Adipose tissue (tissue), 3 donors: Measurements from ENCODE around the gene RAB30. TPM values are rescaled to one million over a fixed set of nuclear protein-coding genes. Genes with fewer than 3 reads are reported as not detected.

Source experiments
- H3K27ac ChIP-seq: one replicate; pipeline ENCODE4 v1.5.1; 2013; ENCODE audit warnings: low read depth, low read length
- WGBS, 3 donors: extraction: QIAGEN DNeasy Blood & Tissue Kit; methylation state at CpG; one replicate each; pipeline ENCODE4 v1.1.7; 2013; 5-methylcytosine and 5-hydroxymethylcytosine counted together
- polyA plus RNA-seq, 3 donors: library from polyadenylated mRNA; stranded (reverse); fragments of 200-250 nt; gene quantifications; one replicate each; pipeline ENCODE4 v1.2.3, GENCODE V29; 2013
- donor health status: healthy with polysubstance abuse.
- donor health status: Bipolar disorder and iron deficiency.
- donor health status: healthy.

The RAB30 gene
- polyA plus RNA-seq, 3 donors = 2.1 to 13.1 (median 7.5) TPM

- no peak overlapping the region for H3K27ac ChIP-seq
- 66 to 94% (median 83%) methylated on average over 4 of the region's 4 CpGs for WGBS, 3 donors
These were observed 25.0 kb downstream of the RAB30 start for GRCh38 chr11:83046621-83047172.

DNA sequence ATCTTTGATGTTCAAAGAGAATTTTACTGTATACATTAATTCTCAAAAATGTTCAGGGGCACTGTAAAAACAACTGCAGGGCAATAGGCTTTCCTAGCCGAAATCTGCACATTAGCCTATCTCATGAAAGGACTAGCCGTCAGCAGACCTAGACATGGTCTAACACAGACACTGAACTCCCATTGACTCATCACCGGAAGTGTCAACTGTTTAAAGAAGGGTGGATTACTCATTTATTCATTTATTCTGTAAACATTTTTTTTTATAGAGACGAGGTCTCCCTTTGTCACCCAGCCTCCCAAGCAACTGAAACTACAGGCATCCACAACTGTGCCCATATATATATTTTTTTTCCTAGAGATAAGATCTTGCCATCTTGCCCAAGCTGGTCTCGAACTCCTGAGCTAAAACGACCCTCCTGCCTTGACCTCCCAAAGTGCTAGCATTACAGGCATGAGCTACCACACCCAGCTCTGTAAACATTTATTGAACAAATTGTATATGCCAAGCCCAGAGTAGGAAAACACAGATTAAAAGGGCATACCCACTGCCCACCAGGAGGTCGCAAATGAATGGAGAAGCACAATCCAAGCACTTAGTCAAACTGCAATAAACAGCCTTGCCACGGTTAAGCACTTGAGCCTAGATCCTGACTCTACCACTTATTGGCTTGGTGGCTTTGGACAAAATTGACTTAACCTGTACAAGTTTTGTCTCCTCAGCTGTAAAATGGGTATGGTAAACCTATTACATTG, 26.6 kb downstream of the RAB30 start:
- no peak overlapping the region for H3K27ac ChIP-seq
- 80 to 89% (median 83%) methylated on average over 8 of the region's 8 CpGs for WGBS, 3 donors

DNA sequence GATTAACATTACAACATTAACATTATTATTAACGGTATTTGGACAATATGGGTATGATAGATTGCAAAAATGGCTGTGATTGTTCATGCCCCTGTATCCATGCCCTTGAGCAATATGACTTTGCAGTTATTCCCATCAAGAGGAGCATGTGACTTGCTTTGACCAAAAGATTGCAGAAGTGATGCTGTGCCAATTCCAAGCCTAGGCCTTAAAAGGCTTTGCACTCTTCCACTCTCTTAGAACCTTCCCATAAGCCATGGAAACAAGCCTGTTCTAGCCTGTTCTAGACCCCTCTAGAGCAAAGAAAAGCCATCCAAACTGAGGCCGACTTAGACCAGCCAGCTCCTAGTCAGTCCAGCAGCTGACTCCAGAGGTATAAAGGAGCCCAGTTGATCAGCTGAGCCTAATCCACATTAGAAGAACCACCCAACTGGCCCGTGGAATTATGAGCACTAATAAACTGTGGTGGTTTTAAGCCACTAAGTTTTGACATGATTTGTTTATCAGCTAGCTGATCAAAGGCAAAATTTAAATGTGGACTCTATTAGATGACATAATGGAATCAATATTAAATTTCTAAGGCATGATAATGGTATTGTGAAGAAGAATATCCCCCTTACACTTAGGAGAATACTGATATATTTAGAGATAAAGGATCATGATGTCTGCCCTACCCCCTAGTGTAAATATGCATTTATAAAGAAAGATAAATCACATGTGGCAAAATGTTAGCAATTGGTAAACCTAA, 28.6 kb downstream of the RAB30 start:
- H3K27ac ChIP-seq = no peak overlapping the region
- 86 to 88% (median 86%) methylated on average over 3 of the region's 3 CpGs for WGBS, 3 donors

- WGBS, 3 donors = 87 to 97% (median 92%) methylated on average over 2 of the region's 2 CpGs
These were observed 30.6 kb downstream of the RAB30 start for GRCh38 chr11:83041126-83041525.

GRCh38 chr11:83039566-83039965, 32.1 kb downstream of the RAB30 start:
- 89 to 96% (median 93%) methylated on average over 4 of the region's 4 CpGs for WGBS, 3 donors

More at GRCh38 chr11:83041126-83041525, 30.6 kb downstream of the RAB30 start:
- no peak overlapping the region for H3K27ac ChIP-seq

DNA sequence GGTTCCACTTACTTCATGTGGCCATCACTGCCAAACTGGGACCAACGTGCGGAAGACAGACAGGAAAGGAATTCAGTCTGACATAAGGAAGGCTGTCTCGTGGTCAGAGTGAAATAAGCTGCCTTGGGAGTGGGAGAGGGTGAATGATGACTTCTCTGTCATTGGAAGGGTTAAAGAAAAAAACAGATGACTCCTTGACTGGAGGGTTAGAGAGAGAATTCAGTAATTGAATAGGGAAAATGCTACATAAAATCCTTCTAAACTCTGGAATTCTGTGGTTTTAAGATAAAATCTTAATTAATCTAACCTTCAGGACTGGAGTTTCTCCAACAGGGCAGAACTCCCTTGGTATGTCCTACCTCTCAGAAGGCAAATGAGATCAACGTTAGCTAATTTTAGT, 33.8 kb downstream of the RAB30 start:
- no peak overlapping the region for H3K27ac ChIP-seq
- WGBS, 3 donors = 62 to 87% (median 67%) methylated on average over 4 of the region's 4 CpGs

More at GRCh38 chr11:83039566-83039965, 32.1 kb downstream of the RAB30 start:
- H3K27ac ChIP-seq = no peak overlapping the region

GRCh38 chr11:83036701-83037100, 35.0 kb downstream of the RAB30 start:
- 69 to 89% (median 85%) methylated on average over 5 of the region's 5 CpGs for WGBS, 3 donors
- no peak overlapping the region for H3K27ac ChIP-seq

- 68 to 87% (median 74%) methylated on average over 6 of the region's 6 CpGs for WGBS, 3 donors
- H3K27ac ChIP-seq = no peak overlapping the region
These were observed 36.4 kb downstream of the RAB30 start for GRCh38 chr11:83035070-83035854.

DNA sequence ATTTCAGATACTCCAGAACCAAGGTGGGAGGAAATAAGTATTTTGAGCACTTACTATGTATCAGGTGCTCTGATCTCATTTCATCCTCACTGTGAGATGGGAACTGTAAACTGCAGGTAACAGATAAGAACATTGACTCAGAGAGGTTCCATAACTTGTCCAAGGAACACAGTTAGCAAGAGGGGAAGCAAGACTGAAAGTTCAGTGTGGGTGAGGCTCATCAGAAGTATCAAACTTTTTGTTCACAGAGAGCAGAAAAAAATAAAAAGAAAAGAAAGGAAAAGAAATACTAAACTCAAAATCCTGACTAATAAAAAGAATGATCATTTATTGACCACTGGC, 37.1 kb downstream of the RAB30 start:
- H3K27ac ChIP-seq = no peak overlapping the region

DNA sequence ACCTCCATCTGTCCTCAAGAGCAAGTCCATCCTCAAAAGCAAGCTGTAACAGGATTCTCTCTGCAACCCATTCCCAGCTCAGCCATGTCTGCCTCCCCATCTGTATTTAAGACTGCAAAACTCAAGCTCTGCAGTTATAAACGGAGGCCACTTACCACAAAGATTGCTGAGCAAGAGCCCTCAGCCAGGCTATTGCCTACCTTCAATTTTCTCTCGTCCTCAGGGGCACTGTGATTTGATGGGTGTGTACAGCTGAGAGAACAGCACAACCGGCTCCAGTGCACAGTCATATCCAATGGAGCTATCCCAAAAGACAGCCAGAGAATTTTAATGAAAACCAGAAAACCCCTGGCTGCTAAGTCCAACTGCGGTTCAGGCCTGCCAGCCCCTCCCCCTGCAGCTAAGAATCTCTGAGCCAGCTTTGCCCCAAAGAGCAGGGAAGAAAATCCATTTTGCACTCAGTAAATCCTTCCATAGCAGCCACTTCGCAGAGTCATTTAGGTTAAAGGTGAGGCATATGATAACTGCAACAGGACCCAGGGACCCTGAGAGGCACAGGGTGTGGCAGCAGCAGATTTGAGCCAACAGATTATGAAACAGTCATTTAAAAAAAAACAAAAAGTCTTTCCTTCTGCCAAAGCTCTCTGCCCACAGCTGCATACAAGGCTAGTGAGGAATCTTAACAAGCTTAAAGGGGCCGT, 37.6 kb downstream of the RAB30 start:
- no peak overlapping the region for H3K27ac ChIP-seq
- 19 to 35% (median 30%) methylated on average over 6 of the region's 6 CpGs for WGBS, 3 donors

- no peak overlapping the region for H3K27ac ChIP-seq
- WGBS, 3 donors = 26 to 64% (median 52%) methylated on average over 1 of the region's 1 CpG
These were observed 38.3 kb downstream of the RAB30 start for GRCh38 chr11:83033371-83033770.

GRCh38 chr11:83031127-83031526, 40.6 kb downstream of the RAB30 start:
- no peak overlapping the region for H3K27ac ChIP-seq

DNA sequence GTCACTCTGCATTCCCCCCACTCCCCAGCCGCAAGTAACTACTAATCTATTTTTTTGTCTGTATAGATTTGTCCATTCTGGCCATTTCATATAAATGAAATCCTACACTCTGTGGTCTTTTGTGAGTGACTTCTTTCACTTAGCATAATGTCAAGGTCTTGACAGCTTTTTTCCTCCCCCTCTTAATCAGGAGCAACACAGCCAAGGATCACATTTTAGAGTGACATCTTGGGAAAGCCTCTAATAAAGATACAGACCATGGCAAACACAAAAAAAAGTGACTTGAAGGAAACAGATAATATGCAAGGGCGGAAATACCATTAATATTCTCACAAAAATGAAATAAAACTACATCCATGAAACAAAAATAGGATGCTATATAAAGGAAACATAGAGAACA, 43.9 kb downstream of the RAB30 start:
- 87 to 98% (median 92%) methylated on average over 2 of the region's 2 CpGs for WGBS, 3 donors
- no peak overlapping the region for H3K27ac ChIP-seq

More at GRCh38 chr11:83031127-83031526, 40.6 kb downstream of the RAB30 start:
- WGBS, 3 donors = 80 to 90% (median 89%) methylated on average over 4 of the region's 4 CpGs

DNA sequence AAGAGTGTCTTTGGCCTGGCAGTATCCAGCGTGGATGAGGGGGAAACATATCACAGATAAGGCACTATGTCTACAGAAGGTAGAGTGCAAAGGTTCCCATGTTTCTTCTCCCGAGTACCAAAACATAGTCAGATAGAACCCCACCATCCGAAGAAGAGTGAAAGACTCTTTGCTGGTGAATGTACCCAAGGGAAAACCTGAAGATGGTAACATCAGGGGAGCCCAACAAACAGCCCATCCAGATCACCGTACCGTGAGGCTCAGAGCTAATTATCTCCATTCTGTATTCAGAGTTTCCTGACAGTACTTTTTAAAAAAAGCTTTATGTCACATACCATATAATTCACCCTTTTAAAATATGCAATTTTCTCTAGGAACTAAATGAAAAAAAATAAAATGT, 44.4 kb downstream of the RAB30 start:
- no peak overlapping the region for H3K27ac ChIP-seq
- 88 to 94% (median 93%) methylated on average over 5 of the region's 5 CpGs for WGBS, 3 donors

DNA sequence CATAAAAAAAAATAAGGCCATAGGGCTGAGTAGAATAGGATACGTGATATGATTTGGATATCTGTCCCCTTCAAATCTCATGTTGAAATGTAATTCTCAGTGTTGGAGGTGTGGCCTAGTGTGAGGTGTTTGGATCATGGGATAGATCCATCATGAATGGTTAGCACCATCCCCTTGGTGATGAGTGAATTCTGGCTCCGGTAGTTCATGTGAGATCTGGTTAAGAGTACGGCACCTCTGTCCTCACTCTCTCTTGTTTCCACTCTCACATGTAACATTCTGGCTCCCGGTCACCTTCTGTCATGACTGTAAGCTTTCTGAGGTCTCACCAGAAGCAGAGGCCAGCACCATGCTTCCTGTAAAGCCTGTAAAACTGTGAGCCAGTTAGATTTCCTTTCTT, 45.5 kb downstream of the RAB30 start:
- 97% methylated on average over 4 of the region's 4 CpGs for WGBS, 3 donors
- no peak overlapping the region for H3K27ac ChIP-seq

GRCh38 chr11:83025267-83025704, 46.4 kb downstream of the RAB30 start:
- 33 to 53% (median 40%) methylated on average over 2 of the region's 2 CpGs for WGBS, 3 donors
- no peak overlapping the region for H3K27ac ChIP-seq

DNA sequence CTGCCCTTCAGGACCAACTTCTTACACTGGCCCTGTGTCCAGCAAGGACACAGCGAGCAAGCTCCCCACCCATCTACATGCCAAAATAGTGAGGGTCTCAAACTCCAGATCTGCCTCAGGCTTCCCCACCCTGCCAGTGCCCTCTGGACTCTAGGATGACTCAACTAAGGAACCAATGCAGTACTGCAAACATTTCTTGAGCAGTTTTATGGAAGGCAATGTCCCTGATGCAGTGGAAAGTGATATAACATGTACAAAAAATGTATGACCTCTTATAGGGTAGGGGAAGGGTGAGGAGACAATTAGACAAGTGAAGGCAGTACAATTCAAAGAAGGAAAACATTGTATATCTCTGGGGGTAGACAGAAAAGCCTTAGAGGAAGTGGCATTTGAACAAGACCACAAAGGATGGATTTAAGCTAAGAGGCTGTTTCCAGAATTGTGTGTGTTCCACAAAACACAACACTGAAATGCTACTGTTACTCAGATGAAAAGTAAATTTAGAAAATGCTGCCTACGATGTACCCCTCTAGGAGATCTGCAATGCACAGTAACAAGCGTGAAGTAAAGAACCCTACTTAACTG, 47.3 kb downstream of the RAB30 start:
- no peak overlapping the region for H3K27ac ChIP-seq
- WGBS, 3 donors = 80 to 90% (median 84%) methylated on average over 3 of the region's 3 CpGs

DNA sequence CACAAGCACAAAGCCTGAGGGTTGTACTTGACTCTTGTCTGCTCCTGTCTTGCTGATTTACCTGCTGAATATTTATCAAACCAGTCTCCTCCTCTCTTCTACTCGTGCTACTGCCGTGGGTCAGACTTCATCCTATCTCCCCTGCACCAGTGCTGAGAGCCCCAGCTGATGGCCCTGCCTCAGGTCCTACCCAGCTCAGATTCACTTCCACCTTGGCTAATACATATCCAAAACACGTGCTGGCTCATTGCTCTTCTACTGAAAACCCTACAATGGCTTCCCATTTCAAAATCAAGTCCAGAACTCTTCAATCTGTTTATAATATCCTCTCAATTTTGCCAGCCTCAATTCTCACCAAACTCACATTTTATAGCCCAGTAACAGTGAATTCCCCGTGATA, 48.3 kb downstream of the RAB30 start:
- no peak overlapping the region for H3K27ac ChIP-seq
- WGBS, 3 donors = 59 to 87% (median 72%) methylated on average over 4 of the region's 4 CpGs
